GM13977 (cell line): ENCODE measurements around the gene KPNA3.

Experiments
- DNase-seq: peaks from one replicate; pipeline ENCODE4 v3.0.0; 2012; ENCODE audit warnings: low spot score
- CTCF ChIP-seq: IDR thresholded peaks from 2 replicates; pipeline ENCODE4 v1.5.1; 2012; ENCODE audit warnings: mild to moderate bottlenecking, control low read depth; ENCODE audit not compliant: insufficient read depth; ENCODE audit errors: extremely low read depth, missing control alignments
- in situ Hi-C: fragments of 300-500 bp; cut with MboI; formaldehyde crosslinking; loops from one replicate; pipeline ENCODE4 v1.12.0; 2022; ENCODE audit warnings: low sequenced_read_pairs, low pct_unique_long_range_greater_than_20kb, mixed read lengths, inconsistent platforms; ENCODE audit not compliant: unreplicated experiment

KPNA3 gene

DNA sequence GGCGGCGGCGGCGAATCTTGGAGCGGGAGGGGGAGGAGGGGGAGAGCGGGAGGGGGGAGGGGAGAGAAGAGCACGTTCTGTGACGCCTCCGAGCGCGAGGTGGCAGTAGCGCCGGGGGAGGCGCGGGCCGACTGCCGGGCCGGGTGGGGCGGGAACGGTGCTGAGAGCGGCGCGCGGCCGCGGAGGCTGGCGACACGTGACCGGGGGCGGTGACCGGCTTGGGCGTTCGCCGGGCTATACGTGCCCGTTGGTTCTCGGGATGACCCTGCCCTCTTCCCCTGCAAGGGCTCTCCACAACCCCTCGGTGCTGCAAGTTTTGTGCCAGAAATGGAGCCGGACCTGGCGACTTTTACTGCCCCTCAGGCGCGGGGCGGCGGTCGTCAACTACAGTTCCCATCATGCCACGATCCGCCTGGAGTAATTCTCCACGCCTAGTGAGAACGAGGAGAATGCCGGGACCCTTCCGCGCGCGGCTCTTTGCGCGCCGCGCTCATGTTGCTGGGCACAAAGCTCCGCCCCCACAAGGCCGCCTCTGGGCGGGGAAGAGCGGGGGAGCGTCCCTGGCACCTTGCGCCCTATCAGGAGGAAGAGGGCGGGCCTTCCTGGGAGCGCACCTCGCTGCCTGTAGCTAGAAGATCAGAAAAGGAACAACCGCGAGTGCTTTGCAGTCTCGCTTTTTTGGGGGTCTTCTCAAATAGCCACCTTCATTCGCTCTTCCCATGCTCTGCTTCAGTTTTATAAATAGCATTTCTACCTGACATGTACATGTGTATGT is at the start of gene KPNA3:
Gene KPNA3 (minus strand): TSS at position 133 of the 775 bp plus-strand sequence. CDS start 176 bp downstream, outside the sequence.
- peak; percentile 96 for DNase-seq
- in situ Hi-C loops: no loop called here
- TF ChIP-seq CTCF: peak; percentile 53

GRCh38 chr13:49841964-49842363 is 49.5 kb upstream of the KPNA3 start:
- TF ChIP-seq CTCF: no peak
- in situ Hi-C loops: loop anchor here (10.0 to 25.0 kb wide), 2 partner anchors 187 to 530 kb away; no protein-coding TSS in a partner anchor
- DNase-seq: no peak

DNA sequence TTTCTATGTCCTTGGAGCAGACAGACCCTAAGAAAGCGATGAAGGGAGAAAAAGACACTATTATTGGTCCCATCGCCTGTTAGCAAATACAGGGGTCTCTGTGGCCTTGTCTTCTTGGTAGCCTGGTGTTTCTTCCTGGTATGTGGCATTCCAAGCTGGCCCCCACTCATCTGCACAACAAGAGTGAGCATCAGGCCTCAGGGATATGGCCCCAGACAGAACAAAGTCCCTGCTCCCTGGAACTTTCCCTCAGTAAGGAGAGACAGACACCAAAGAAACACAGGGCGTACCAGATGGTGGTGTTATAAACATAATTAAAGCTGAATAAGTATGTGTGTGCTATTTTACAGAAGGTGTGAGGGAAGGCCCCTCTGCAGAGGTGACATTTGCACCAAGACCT is 48.2 kb upstream of the KPNA3 start:
- in situ Hi-C loops: loop anchor here (10.0 to 25.0 kb wide), 2 partner anchors 186 to 528 kb away; no protein-coding TSS in a partner anchor
- DNase-seq: no peak
- TF ChIP-seq CTCF: no peak

DNA sequence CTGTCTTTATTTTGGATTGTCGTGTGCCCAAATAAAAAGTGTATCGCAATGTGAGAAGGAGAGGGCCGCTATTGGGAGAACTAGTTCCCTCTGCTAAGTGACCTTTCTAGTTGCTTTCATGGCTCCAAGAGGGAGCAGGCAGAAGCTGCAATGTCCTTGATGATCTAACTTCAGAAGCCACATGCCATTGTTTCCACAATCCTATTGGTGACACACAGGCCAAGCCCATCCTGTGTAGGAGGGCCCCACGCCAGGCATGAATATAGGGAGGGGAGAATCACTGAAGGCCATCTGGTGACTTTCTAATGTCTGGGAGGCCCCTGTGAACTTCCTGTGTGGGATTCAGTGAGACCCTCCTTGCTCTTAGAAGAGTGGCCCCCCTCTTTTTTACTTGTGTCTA is 47.8 kb upstream of the KPNA3 start:
- in situ Hi-C loops: loop anchor here (10.0 to 25.0 kb wide), 2 partner anchors 185 to 528 kb away; no protein-coding TSS in a partner anchor
- no peak for DNase-seq
- no peak for TF ChIP-seq CTCF

- DNase-seq: no peak
- in situ Hi-C loops: loop anchor here (25.0 kb wide), 1 partner anchor 527 kb away; no protein-coding TSS in a partner anchor
- TF ChIP-seq CTCF: no peak
These were observed 46.5 kb upstream of the KPNA3 start for GRCh38 chr13:49838989-49839388.

DNA sequence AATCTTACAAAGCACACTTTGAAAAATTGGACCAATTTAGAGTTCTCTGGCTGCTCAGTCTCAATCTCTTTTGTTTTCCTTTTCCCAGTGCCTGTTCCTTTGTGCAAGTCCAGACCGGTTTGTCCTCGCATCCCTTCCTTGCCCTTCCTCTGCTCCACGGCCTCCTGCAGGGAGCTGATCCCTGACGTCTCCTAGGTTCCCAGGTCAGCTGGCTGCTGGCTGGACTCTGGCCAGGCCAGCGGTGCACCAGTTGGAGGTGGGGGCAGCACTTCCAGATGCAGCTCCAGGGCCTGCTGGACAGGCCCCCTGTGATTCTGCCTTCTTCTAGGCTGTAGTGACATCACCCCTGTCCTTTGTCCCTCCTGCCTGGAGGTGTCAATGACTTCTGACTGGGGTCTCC is 44.0 kb upstream of the KPNA3 start:
- TF ChIP-seq CTCF: no peak
- in situ Hi-C loops: loop anchor here (25.0 kb wide), 1 partner anchor 524 kb away; no protein-coding TSS in a partner anchor
- DNase-seq: no peak
